B cell (primary cell): ENCODE data around the gene ICE2. TPM values are rescaled to one million over a fixed set of nuclear protein-coding genes. Genes with fewer than 3 reads are reported as not detected.

Experiments
- ATAC-seq: fragments of 200-7000 bp; cut with Tn5 transposase; one replicate; pipeline ENCODE4 v1.10.0; 2021; ENCODE audit warnings: low read depth, mild to moderate bottlenecking, moderate number of reproducible peaks, moderate library complexity
- CTCF ChIA-PET: fragments of 350-600 bp; sonication (Branson Sonifier 250); formaldehyde crosslinking; loops from one replicate; lab custom pipeline; 2021; ENCODE audit warnings: antibody characterized with exemption, inconsistent platforms; lab: Charles Lee
- POLR2A ChIA-PET: fragments of 350-600 bp; sonication (Branson Sonifier 250); formaldehyde crosslinking; loops from one replicate; lab custom pipeline; 2021; ENCODE audit warnings: antibody characterized with exemption; lab: Charles Lee
- DNase-seq: peaks from one replicate; pipeline ENCODE4 v3.0.0; 2013
- H2AFZ ChIP-seq: 2 replicates; pipeline ENCODE4 v1.6.1; 2012; ENCODE audit warnings: mild to moderate bottlenecking, low read depth, low read length; ENCODE audit not compliant: insufficient read depth, poor library complexity, severe bottlenecking
- H3K27ac ChIP-seq, 2 donors: 1 replicate in 1 of 2; 2 replicates in 1 of 2; pipeline ENCODE4 v1.5.1; 2012 to 2013; ENCODE audit warnings: low read length in 2 of 2, mild to moderate bottlenecking in 2 of 2, moderate library complexity in 1 of 2
- H3K27me3 ChIP-seq, 4 experiments: fragments of 200-600 bp in 1 of 4; sonication (generic) in 1 of 4; replicated peaks in 1 of 4; 1 replicate in 2 of 4; 2 replicates in 2 of 4; pipeline versions ENCODE4 v1.6.1 to v1.7.0; 2013 to 2016; ENCODE audit warnings: low read length in 3 of 4, mild to moderate bottlenecking in 2 of 4, mixed read lengths in 1 of 4, moderate library complexity in 1 of 4; ENCODE audit not compliant: insufficient read depth in 4 of 4, control insufficient read depth in 3 of 4; ENCODE audit errors: control extremely low read depth in 1 of 4
- H3K36me3 ChIP-seq, 2 experiments: replicated peaks in 1 of 2; 1 replicate in 1 of 2; 2 replicates in 1 of 2; pipeline versions ENCODE4 v1.6.1 to v1.7.1; 2013; ENCODE audit warnings: low read length in 1 of 2; ENCODE audit not compliant: insufficient read depth in 2 of 2, control insufficient read depth in 1 of 2; ENCODE audit errors: control extremely low read depth in 1 of 2, extremely low read depth in 1 of 2
- H3K4me1 ChIP-seq, 2 donors: fragments of 200-600 bp in 1 of 2; sonication (generic) in 1 of 2; 1 replicate in 1 of 2; 2 replicates in 1 of 2; pipeline versions ENCODE4 v1.5.1 to v1.6.1; 2013 to 2017; ENCODE audit warnings: low read length in 2 of 2; ENCODE audit not compliant: control insufficient read depth in 2 of 2, insufficient read depth in 2 of 2
- H3K4me2 ChIP-seq: replicated peaks from 2 replicates; pipeline ENCODE3; 2012; ENCODE audit warnings: mild to moderate bottlenecking, low read depth, low read length; ENCODE audit not compliant: poor library complexity, severe bottlenecking
- H3K4me3 ChIP-seq, 5 experiments: fragments of 200-600 bp in 1 of 5; sonication (generic) in 1 of 5; 1 replicate in 3 of 5; 2 replicates in 2 of 5; pipeline versions ENCODE4 v1.5.1 to v1.7.0; 2011 to 2016; ENCODE audit warnings: low read length in 4 of 5, mild to moderate bottlenecking in 4 of 5, low read depth in 2 of 5, control low read depth in 1 of 5, moderate library complexity in 1 of 5; ENCODE audit not compliant: insufficient read depth in 1 of 5; ENCODE audit errors: control extremely low read depth in 1 of 5, extremely low read depth in 1 of 5
- H3K79me2 ChIP-seq: fragments of 200-600 bp; sonication (generic); one replicate; pipeline ENCODE4 v1.6.0; 2016; ENCODE audit warnings: low read length; ENCODE audit not compliant: control insufficient read depth, insufficient read depth
- H3K9ac ChIP-seq: fragments of 200-600 bp; sonication (generic); 2 replicates; pipeline ENCODE4 v1.6.1; 2017; ENCODE audit warnings: mild to moderate bottlenecking, low read length, moderate library complexity
- H3K9me3 ChIP-seq, 3 donors: one replicate each; pipeline versions ENCODE4 v1.6.1 to v1.7.1; 2013; ENCODE audit warnings: low read length in 2 of 3; ENCODE audit not compliant: control insufficient read depth in 2 of 3, insufficient read depth in 1 of 3; ENCODE audit errors: control extremely low read depth in 1 of 3
- H4K20me1 ChIP-seq: 2 replicates; pipeline ENCODE4 v1.6.0; 2012; ENCODE audit warnings: mild to moderate bottlenecking, low read length; ENCODE audit not compliant: insufficient read depth, control insufficient read depth, poor library complexity, severe bottlenecking
- H3K27ac Mint-ChIP-seq: one replicate; pipeline ENCODE4 v1.8.0; 2021; ENCODE audit warnings: mixed read lengths
- H3K27me3 Mint-ChIP-seq: one replicate; pipeline ENCODE4 v1.8.0; 2021; ENCODE audit warnings: mixed read lengths
- H3K4me1 Mint-ChIP-seq: one replicate; pipeline ENCODE4 v1.8.0; 2021; ENCODE audit warnings: mixed read lengths
- H3K4me3 Mint-ChIP-seq: one replicate; pipeline ENCODE4 v1.8.0; 2021; ENCODE audit warnings: mixed read lengths
- H3K9me3 Mint-ChIP-seq: one replicate; pipeline ENCODE4 v1.8.0; 2022; ENCODE audit warnings: mixed read lengths; ENCODE audit not compliant: insufficient read depth
- CTCF ChIP-seq: fragments of 200-600 bp; IDR thresholded peaks from one replicate; pipeline ENCODE4 v1.8.0; 2022; ENCODE audit warnings: antibody characterized with exemption, mild to moderate bottlenecking
- EZH2 ChIP-seq: IDR thresholded peaks from 2 replicates; pipeline ENCODE4 v1.6.1; 2012; ENCODE audit warnings: borderline replicate concordance, low read depth, mild to moderate bottlenecking, moderate library complexity, low read length; ENCODE audit not compliant: insufficient read depth, poor library complexity, severe bottlenecking
- intact Hi-C: fragments of 100-400 bp; cut with micrococcal nuclease; formaldehyde crosslinking; loops from one replicate; pipeline ENCODE4 v1.10.0; 2022
- polyA plus RNA-seq: library from polyadenylated mRNA; depleted of rRNA; stranded (reverse); fragments of >200 nt; gene quantifications from 2 replicates; pipeline ENCODE4 v1.2.3, GENCODE V29; 2012
- total RNA-seq, 2 donors: library from RNA; stranded (reverse); fragments of 120-200 nt in 1 of 2; gene quantifications; 1 replicate in 1 of 2; 2 replicates in 1 of 2; pipeline versions ENCODE4 v1.2.3 to v1.2.4, GENCODE V29; 2013 to 2022

ICE2 gene
- total and polyA plus RNA-seq, 2 donors (not counting 1 experiment from before 2014, with no cell fraction given): 19.0 to 71.2 TPM

GRCh38 chr15:60408463-60408981 is 70.4 kb downstream of the ICE2 start:
- TF ChIP-seq CTCF (no peak), EZH2 (no peak)
- no peaks in the 10 kb centered on the region for H3K27me3 ChIP-seq
- H3K4me2 ChIP-seq: peak overlapping the region; percentile 26
- H4K20me1 ChIP-seq: no peaks in the 10 kb centered on the region
- intact Hi-C loops: no loop called here
- ATAC-seq (peak; percentile 65), DNase-seq (peak; percentile 35)
- H3K27me3 Mint-ChIP-seq: no peaks in the 10 kb centered on the region
- H3K4me3 ChIP-seq: no peak overlapping the region
- peaks cover 18 to 23% of the 10 kb centered on the region in 2 donors for H3K4me1 ChIP-seq
- ChIA-PET CTCF (interaction anchor here (0.6 to 1.7 kb wide), 4 partner anchors 11 to 499 kb away, joined by 3 read pairs; partner anchors contain the start of gene ANXA2), POLR2A (interaction anchor here (1.1 kb wide), 1 partner anchor 10 kb away, joined by 4 read pairs; no protein-coding TSS in a partner anchor)
- H3K79me2 ChIP-seq: no peaks in the 10 kb centered on the region
- H3K9ac ChIP-seq: no peak overlapping the region
- H3K9me3 ChIP-seq: no peaks in the 10 kb centered on the region
- H3K9me3 Mint-ChIP-seq: no peaks in the 10 kb centered on the region
- H3K27ac Mint-ChIP-seq: peak overlapping the region; percentile 56
- H3K4me3 Mint-ChIP-seq: peak overlapping the region; percentile 29
- peak overlapping the region; percentile 32 for H2AFZ ChIP-seq
- H3K27ac ChIP-seq: peak overlapping the region in 1 of 2 donors; percentile 12
- H3K36me3 ChIP-seq: no peaks in the 10 kb centered on the region
- H3K4me1 Mint-ChIP-seq: peaks cover 16% of the 10 kb centered on the region

- CTCF ChIA-PET: interaction anchor here (1.1 to 1.7 kb wide), 2 partner anchors 23 to 48 kb away, joined by 3 read pairs; no protein-coding TSS in a partner anchor
- intact Hi-C loops: no loop called here
- DNase-seq: no peak
- Histone ChIP-seq H3K27me3 (no peaks in the 10 kb centered on the region), H2AFZ (no peak overlapping the region), H3K4me2 (no peak overlapping the region), H3K36me3 (no peaks in the 10 kb centered on the region), H3K9ac (no peak overlapping the region), H3K9me3 (no peaks in the 10 kb centered on the region), H3K79me2 (no peaks in the 10 kb centered on the region), H4K20me1 (no peaks in the 10 kb centered on the region), H3K4me1 (peaks cover 18 to 23% of the 10 kb centered on the region in 2 donors), H3K27ac (no peak overlapping the region), H3K4me3 (no peak overlapping the region)
- H3K9me3 Mint-ChIP-seq: no peaks in the 10 kb centered on the region
- H3K4me1 Mint-ChIP-seq: peaks cover 16% of the 10 kb centered on the region
- no peaks in the 10 kb centered on the region for H3K27me3 Mint-ChIP-seq
- POLR2A ChIA-PET: no interaction called here
- ATAC-seq: no peak
- TF ChIP-seq CTCF: no peak
- no peak overlapping the region for H3K4me3 Mint-ChIP-seq
- H3K27ac Mint-ChIP-seq: no peak overlapping the region
These were observed 71.5 kb downstream of the ICE2 start for GRCh38 chr15:60407415-60407805.
